Neural cell (in vitro differentiated cells): ENCODE results near the gene MEAF6. TPM values are rescaled to one million over a fixed set of nuclear protein-coding genes. Genes with fewer than 3 reads are reported as not detected.

Experiments
- H2AFZ ChIP-seq: fragments of 200-600, 300-800 bp; sonication (generic), shearing (Covaris generic); 2 replicates; pipeline ENCODE4 v1.6.0; 2014; ENCODE audit warnings: low read depth, mild to moderate bottlenecking, antibody characterized with exemption, low read length, moderate library complexity
- H3F3A ChIP-seq: fragments of 200-600 bp; shearing (Covaris generic); 2 replicates; pipeline ENCODE4 v1.6.1; 2016; ENCODE audit warnings: mild to moderate bottlenecking, moderate library complexity, mixed read lengths, antibody characterized with exemption, low read length; ENCODE audit not compliant: insufficient read depth, poor library complexity, severe bottlenecking
- H3K27ac ChIP-seq: fragments of 200-600, 300-800 bp; sonication (generic), shearing (Covaris generic); 2 replicates; pipeline ENCODE4 v1.5.1; 2014; ENCODE audit warnings: mild to moderate bottlenecking, low read length, moderate library complexity
- H3K27me3 ChIP-seq: fragments of 300-800, 200-600 bp; sonication (generic), shearing (Covaris generic); 2 replicates; pipeline ENCODE4 v1.6.0; 2014; ENCODE audit warnings: mild to moderate bottlenecking, low read depth, low read length, moderate library complexity; ENCODE audit not compliant: insufficient read depth
- H3K36me3 ChIP-seq: fragments of 300-800, 200-600 bp; sonication (generic), shearing (Covaris generic); 2 replicates; pipeline ENCODE4 v1.5.1; 2014; ENCODE audit warnings: mild to moderate bottlenecking, antibody characterized with exemption, low read length, moderate library complexity; ENCODE audit not compliant: insufficient read depth
- H3K4me2 ChIP-seq: fragments of 300-800, 200-600 bp; sonication (generic), shearing (Covaris generic); 2 replicates; pipeline ENCODE4 v1.6.0; 2014; ENCODE audit warnings: mild to moderate bottlenecking, low read length
- H3K4me3 ChIP-seq: fragments of 300-800, 200-600 bp; sonication (generic), shearing (Covaris generic); 2 replicates; pipeline ENCODE4 v1.5.1; 2014; ENCODE audit warnings: mild to moderate bottlenecking, low read length, moderate library complexity
- H3K79me2 ChIP-seq: fragments of 200-600 bp; shearing (Covaris generic); replicated peaks from 2 replicates; pipeline ENCODE4 v1.6.0; 2014; ENCODE audit warnings: mild to moderate bottlenecking, low read length, moderate library complexity; ENCODE audit not compliant: insufficient read depth
- H3K9ac ChIP-seq: fragments of 300-800, 200-600 bp; sonication (generic), shearing (Covaris generic); 2 replicates; pipeline ENCODE4 v1.6.1; 2016; ENCODE audit warnings: mild to moderate bottlenecking, low read length, mixed read lengths
- H3K9me2 ChIP-seq: fragments of 200-600 bp; shearing (Covaris generic); 2 replicates; pipeline ENCODE4 v1.6.1; 2016; ENCODE audit warnings: mild to moderate bottlenecking, low read length, mixed read lengths; ENCODE audit not compliant: insufficient read depth
- H3K9me3 ChIP-seq: fragments of 200-600, 300-800 bp; sonication (generic), shearing (Covaris generic); 2 replicates; pipeline ENCODE4 v1.6.1; 2016; ENCODE audit warnings: mild to moderate bottlenecking, mixed run types, low read length, moderate library complexity, mixed read lengths
- H4K20me1 ChIP-seq: fragments of 200-600 bp; shearing (Covaris generic); 2 replicates; pipeline ENCODE4 v1.6.1; 2016; ENCODE audit warnings: mild to moderate bottlenecking, mixed run types; ENCODE audit not compliant: insufficient read depth
- CTCF ChIP-seq: fragments of 450-650 bp; IDR thresholded peaks from 2 replicates; pipeline ENCODE4 v1.5.1; 2014; ENCODE audit warnings: antibody characterized with exemption, mild to moderate bottlenecking, moderate library complexity; ENCODE audit not compliant: poor library complexity, severe bottlenecking
- EP300 ChIP-seq: fragments of 450-650 bp; conservative IDR thresholded peaks from 2 replicates; pipeline ENCODE4 v1.6.1; 2014; ENCODE audit warnings: antibody characterized with exemption, mild to moderate bottlenecking, moderate library complexity; ENCODE audit not compliant: poor library complexity, severe bottlenecking
- EZH2 ChIP-seq: fragments of 200-600, 300-800 bp; shearing (Covaris generic), sonication (generic); IDR thresholded peaks from 2 replicates; pipeline ENCODE4 v1.6.1; 2014; ENCODE audit warnings: antibody characterized with exemption, low read length, borderline replicate concordance, mild to moderate bottlenecking; ENCODE audit not compliant: insufficient read depth, poor library complexity, severe bottlenecking
- MXI1 ChIP-seq: fragments of 450-650 bp; conservative IDR thresholded peaks from 2 replicates; pipeline ENCODE4 v1.6.1; 2014; ENCODE audit warnings: antibody characterized with exemption, mild to moderate bottlenecking; ENCODE audit not compliant: poor library complexity, severe bottlenecking
- POLR2AphosphoS5 ChIP-seq: IDR thresholded peaks from 2 replicates; pipeline ENCODE4 v1.6.1; 2012
- RAD21 ChIP-seq: fragments of 450-650 bp; conservative IDR thresholded peaks from 2 replicates; pipeline ENCODE4 v1.6.1; 2014; ENCODE audit warnings: antibody characterized with exemption, mild to moderate bottlenecking, moderate library complexity
- REST ChIP-seq: IDR thresholded peaks from 2 replicates; pipeline ENCODE4 v1.6.1; 2012; ENCODE audit warnings: borderline replicate concordance
- SMC3 ChIP-seq: fragments of 450-650 bp; conservative IDR thresholded peaks from 2 replicates; pipeline ENCODE4 v1.6.1; 2014; ENCODE audit warnings: antibody characterized with exemption, mild to moderate bottlenecking, moderate library complexity; ENCODE audit not compliant: poor library complexity
- TAF1 ChIP-seq: IDR thresholded peaks from 2 replicates; pipeline ENCODE4 v1.6.1; 2012; ENCODE audit warnings: low read depth
- polyA plus RNA-seq: library from polyadenylated mRNA; depleted of rRNA; stranded (reverse); fragments of >200 nt; gene quantifications from 2 replicates; pipeline ENCODE4 v1.2.3, GENCODE V29; 2014

MEAF6 gene
- polyA plus RNA-seq, 1 donor from 2014 or later = 351 TPM

GRCh38 chr1:37449936-37450335, 64.6 kb downstream of the MEAF6 start:
- H3K4me2 ChIP-seq = no peak overlapping the region
- H4K20me1 ChIP-seq = no peaks in the 10 kb centered on the region
- no peaks in the 10 kb centered on the region for H3K9me2 ChIP-seq
- H3K27me3 ChIP-seq = no peaks in the 10 kb centered on the region
- H3K9ac ChIP-seq = no peak overlapping the region
- H3K36me3 ChIP-seq = no peaks in the 10 kb centered on the region
- H3F3A ChIP-seq = no peaks in the 10 kb centered on the region
- no peak overlapping the region for H3K27ac ChIP-seq
- no peak overlapping the region for H2AFZ ChIP-seq
- H3K79me2 ChIP-seq = no peaks in the 10 kb centered on the region
- H3K9me3 ChIP-seq = no peaks in the 10 kb centered on the region
- H3K4me3 ChIP-seq = no peak overlapping the region
- TF ChIP-seq SMC3 (no peak), EZH2 (no peak), RAD21 (no peak), TAF1 (no peak), EP300 (no peak), POLR2AphosphoS5 (no peak)

GRCh38 chr1:37448691-37449417, 65.7 kb downstream of the MEAF6 start:
- H3K27me3 ChIP-seq = no peaks in the 10 kb centered on the region
- no peak overlapping the region for H3K4me3 ChIP-seq
- H3K79me2 ChIP-seq = no peaks in the 10 kb centered on the region
- no peak overlapping the region for H2AFZ ChIP-seq
- H3K36me3 ChIP-seq = no peaks in the 10 kb centered on the region
- H3K9ac ChIP-seq = no peak overlapping the region
- H4K20me1 ChIP-seq = no peaks in the 10 kb centered on the region
- no peak overlapping the region for H3K27ac ChIP-seq
- TF ChIP-seq REST = no peak
- no peak for TF ChIP-seq SMC3
- no peak for TF ChIP-seq EP300
- no peak for TF ChIP-seq POLR2AphosphoS5
- TF ChIP-seq MXI1 = no peak
- TF ChIP-seq EZH2 = no peak
- TF ChIP-seq CTCF = no peak
- TF ChIP-seq TAF1 = no peak
- TF ChIP-seq RAD21 = no peak
- no peaks in the 10 kb centered on the region for H3K9me2 ChIP-seq
- H3F3A ChIP-seq = no peaks in the 10 kb centered on the region
- no peaks in the 10 kb centered on the region for H3K9me3 ChIP-seq
- H3K4me2 ChIP-seq = no peak overlapping the region
